Small intestine (tissue), 16 donors: ENCODE data around the gene OR8H1. TPM values are rescaled to one million over a fixed set of nuclear protein-coding genes. Genes with fewer than 3 reads are reported as not detected.

Source experiments
- DNase-seq, 2 donors: peaks; one replicate each; pipeline versions ENCODE4 v3.0.0 to v3.0.0-alpha.2; 2013
- FAIRE-seq: peaks from 2 replicates; lab custom pipeline; 2012; peaks lifted over from hg19 to GRCh38; lab: Jason Lieb, UNC
- H3K27ac ChIP-seq, 3 donors: one replicate each; pipeline ENCODE4 v1.5.1; 2013; ENCODE audit warnings: low read length in 2 of 3, mild to moderate bottlenecking in 2 of 3, control low read depth in 1 of 3, inconsistent platforms in 1 of 3, low read depth in 1 of 3, moderate library complexity in 1 of 3
- H3K27me3 ChIP-seq, 3 donors: one replicate each; pipeline ENCODE4 v1.6.1; 2013; ENCODE audit warnings: low read length in 3 of 3, inconsistent platforms in 1 of 3; ENCODE audit not compliant: control insufficient read depth in 3 of 3, insufficient read depth in 3 of 3
- H3K36me3 ChIP-seq, 3 donors: one replicate each; pipeline ENCODE4 v1.6.1; 2013; ENCODE audit warnings: low read length in 3 of 3, inconsistent platforms in 1 of 3, low read depth in 1 of 3, mild to moderate bottlenecking in 1 of 3, moderate library complexity in 1 of 3; ENCODE audit not compliant: control insufficient read depth in 3 of 3, insufficient read depth in 2 of 3
- H3K4me1 ChIP-seq, 3 donors: one replicate each; pipeline ENCODE4 v1.6.1; 2013; ENCODE audit warnings: low read length in 2 of 3, inconsistent platforms in 1 of 3, low read depth in 1 of 3, mild to moderate bottlenecking in 1 of 3, moderate library complexity in 1 of 3; ENCODE audit not compliant: control insufficient read depth in 3 of 3, insufficient read depth in 2 of 3
- H3K4me3 ChIP-seq, 3 donors: one replicate each; pipeline ENCODE4 v1.5.1; 2013; ENCODE audit warnings: low read length in 3 of 3, control low read depth in 1 of 3, inconsistent platforms in 1 of 3, low read depth in 1 of 3, mild to moderate bottlenecking in 1 of 3, moderate library complexity in 1 of 3
- H3K9me3 ChIP-seq, 2 donors: one replicate each; pipeline ENCODE4 v1.6.1; 2013; ENCODE audit warnings: low read depth in 1 of 2, low read length in 1 of 2; ENCODE audit not compliant: control insufficient read depth in 2 of 2, insufficient read depth in 1 of 2
- WGBS, 3 donors: extraction: QIAGEN DNeasy Blood & Tissue Kit; methylation state at CpG; one replicate each; pipeline ENCODE4 v1.1.7; 2013; 5-methylcytosine and 5-hydroxymethylcytosine counted together
- long read RNA-seq, 10 donors: transcript quantifications; one replicate each; lab custom pipeline, GENCODE V29; 2026
- polyA plus RNA-seq, 4 donors: library from polyadenylated mRNA; stranded (reverse) in 3 of 4; unstranded in 1 of 4; fragments of 200-250 nt in 3 of 4; fragments of 120-200 nt in 1 of 4; gene quantifications; one replicate each; pipeline versions ENCODE4 v1.2.1 to v1.2.3, GENCODE V29; 2013
- donor health status: healthy with polysubstance abuse.
- donor health status: control.
- donor health status: control.
- donor health status: Bipolar disorder and iron deficiency.
- donor health status: healthy.

The OR8H1 gene, protein sequence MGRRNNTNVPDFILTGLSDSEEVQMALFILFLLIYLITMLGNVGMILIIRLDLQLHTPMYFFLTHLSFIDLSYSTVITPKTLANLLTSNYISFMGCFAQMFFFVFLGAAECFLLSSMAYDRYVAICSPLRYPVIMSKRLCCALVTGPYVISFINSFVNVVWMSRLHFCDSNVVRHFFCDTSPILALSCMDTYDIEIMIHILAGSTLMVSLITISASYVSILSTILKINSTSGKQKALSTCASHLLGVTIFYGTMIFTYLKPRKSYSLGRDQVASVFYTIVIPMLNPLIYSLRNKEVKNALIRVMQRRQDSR
- polyA plus RNA-seq, result not detected
- long read RNA-seq, donor 1, result 0 reads
- long read RNA-seq, donor 2, result 0 reads
- long read RNA-seq, donor 3, result 0 reads
- long read RNA-seq, donor 4, result 0 reads
- long read RNA-seq, donor 5, result 0 reads
- long read RNA-seq, donor 6, result 0 reads
- long read RNA-seq, donor 7, result 0 reads
- long read RNA-seq, donor 8, result 0 reads
- long read RNA-seq, donor 9, result 0 reads
- long read RNA-seq, donor 10, result 0 reads

DNA sequence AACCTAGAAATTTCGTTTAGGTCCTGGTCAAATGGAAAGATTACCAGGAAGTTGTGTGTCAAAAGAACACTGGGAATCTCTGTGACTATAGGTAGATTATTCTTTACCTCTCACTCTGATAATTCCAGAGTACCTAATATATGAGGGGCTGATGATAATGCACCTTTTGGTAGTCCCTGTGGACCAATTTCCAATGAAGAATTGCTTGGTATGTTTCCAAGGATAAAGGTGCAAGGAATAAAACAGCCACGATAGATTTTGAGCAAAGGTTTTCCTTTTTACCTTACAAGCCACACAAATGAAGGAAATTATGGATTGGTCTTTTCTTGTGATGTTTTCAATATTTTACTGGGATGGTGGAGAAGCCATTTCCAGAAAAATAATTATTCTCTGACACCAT is at the start of gene OR8H1:
Gene OR8H1 (minus strand): TSS at position 101 of the 400 bp plus-strand sequence. CDS start 1,192 bp downstream, outside the sequence.
- DNase-seq (no peak), FAIRE-seq (no peak)
- WGBS, 3 donors, result 37 to 57% (median 48%) methylated on average over 2 of the region's 2 CpGs
- H3K4me1 ChIP-seq, result no peaks in the 10 kb centered on the region
- H3K4me3 ChIP-seq, result no peak within 1 kb of the TSS
- H3K36me3 ChIP-seq, result no peaks in the 10 kb centered on the region
- no peaks in the 10 kb centered on the region for H3K27me3 ChIP-seq
- H3K9me3 ChIP-seq, result no peaks in the 10 kb centered on the region
- H3K27ac ChIP-seq, result no peak within 1 kb of the TSS

DNA sequence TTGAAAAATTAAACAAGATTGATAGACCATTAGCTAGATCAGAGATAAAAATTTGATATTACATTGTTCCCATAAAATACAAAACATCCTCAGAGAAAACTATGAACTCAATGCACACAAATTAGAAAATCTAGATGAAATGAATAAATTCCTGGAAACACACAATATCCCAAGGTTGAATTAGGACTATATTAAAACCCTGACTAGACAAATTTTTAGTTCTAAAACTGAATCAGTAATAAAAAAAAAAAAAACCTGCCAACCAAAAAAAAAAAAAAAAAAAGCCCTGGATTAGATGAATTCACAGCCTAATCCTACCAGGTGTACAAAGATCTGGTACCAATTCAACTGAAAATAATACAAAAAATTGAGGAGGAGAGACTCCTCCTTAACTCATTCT is 48.2 kb upstream of the OR8H1 start:
- Histone ChIP-seq H3K4me3 (no peak overlapping the region), H3K27me3 (no peaks in the 10 kb centered on the region), H3K9me3 (no peaks in the 10 kb centered on the region), H3K4me1 (no peaks in the 10 kb centered on the region), H3K27ac (no peak overlapping the region), H3K36me3 (no peaks in the 10 kb centered on the region)
- DNase-seq (no peak), FAIRE-seq (no peak)

DNA sequence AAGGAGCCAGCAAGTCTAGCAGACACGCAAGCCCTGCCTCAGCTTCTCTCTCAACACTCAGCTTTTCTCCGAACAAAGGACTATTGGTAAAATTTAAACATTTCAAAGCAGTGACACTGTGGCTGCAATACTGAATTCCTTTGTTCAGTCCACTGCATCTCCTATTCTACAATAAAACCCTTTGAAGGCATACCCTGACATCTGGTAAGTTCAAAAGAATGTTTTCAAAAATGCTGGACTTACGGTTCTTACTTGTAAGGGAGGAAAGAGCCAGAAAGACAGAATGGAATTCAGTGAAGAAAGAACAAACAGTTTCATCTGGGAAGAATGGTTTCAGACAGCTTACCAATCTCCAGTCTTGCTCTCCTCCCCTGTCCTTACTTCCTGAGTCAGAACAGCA is 41.1 kb upstream of the OR8H1 start:
- H3K36me3 ChIP-seq, result no peaks in the 10 kb centered on the region
- FAIRE-seq (no peak), DNase-seq (no peak)
- H3K27me3 ChIP-seq, result no peaks in the 10 kb centered on the region
- no peaks in the 10 kb centered on the region for H3K4me1 ChIP-seq
- WGBS, 3 donors, result 74 to 86% (median 85%) methylated on average over 3 of the region's 3 CpGs
- H3K9me3 ChIP-seq, result peaks cover 0 to 2% of the 10 kb centered on the region in 2 donors
- no peak overlapping the region for H3K27ac ChIP-seq
- no peak overlapping the region for H3K4me3 ChIP-seq

DNA sequence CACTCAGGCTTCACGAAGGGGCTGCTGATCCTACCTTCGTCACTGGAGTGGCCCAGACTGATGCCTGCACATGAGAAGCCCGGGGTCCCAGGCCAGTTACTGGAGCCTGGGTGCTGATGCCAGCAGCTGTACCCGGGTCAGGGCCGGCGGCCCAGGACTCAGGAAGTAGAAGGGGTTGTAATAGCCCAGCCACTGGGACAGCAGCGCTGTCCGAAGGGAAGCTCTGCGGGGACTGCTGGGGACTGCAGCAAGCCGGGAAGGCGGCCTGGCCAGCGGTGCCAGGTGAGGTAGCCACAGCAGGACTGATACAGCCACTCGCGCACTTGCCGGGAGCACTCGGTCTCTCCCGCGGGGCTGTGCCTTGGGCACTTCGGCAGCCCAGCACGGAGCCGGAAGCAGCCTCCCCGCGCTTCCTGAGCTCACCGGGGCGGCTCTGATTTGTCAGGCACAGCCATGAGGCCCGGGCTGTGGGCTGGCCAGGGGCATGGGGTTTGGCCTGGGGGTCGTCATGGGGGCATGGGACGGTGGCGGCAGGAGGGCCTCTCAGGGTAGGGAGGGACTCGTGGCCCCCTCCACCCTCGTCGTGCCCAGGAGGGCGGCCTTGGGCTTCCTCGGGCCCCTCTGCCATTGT is 39.9 kb upstream of the OR8H1 start:
- DNase-seq (no peak), FAIRE-seq (no peak)
- WGBS, 3 donors, result 88 to 92% (median 90%) methylated on average over 33 to 34 of the region's 34 CpGs
- H3K27ac ChIP-seq, result no peak overlapping the region
- H3K36me3 ChIP-seq, result no peaks in the 10 kb centered on the region
- H3K4me1 ChIP-seq, result no peaks in the 10 kb centered on the region
- H3K27me3 ChIP-seq, result no peaks in the 10 kb centered on the region
- H3K9me3 ChIP-seq, result peaks cover 0 to 2% of the 10 kb centered on the region in 2 donors
- H3K4me3 ChIP-seq, result no peak overlapping the region

DNA sequence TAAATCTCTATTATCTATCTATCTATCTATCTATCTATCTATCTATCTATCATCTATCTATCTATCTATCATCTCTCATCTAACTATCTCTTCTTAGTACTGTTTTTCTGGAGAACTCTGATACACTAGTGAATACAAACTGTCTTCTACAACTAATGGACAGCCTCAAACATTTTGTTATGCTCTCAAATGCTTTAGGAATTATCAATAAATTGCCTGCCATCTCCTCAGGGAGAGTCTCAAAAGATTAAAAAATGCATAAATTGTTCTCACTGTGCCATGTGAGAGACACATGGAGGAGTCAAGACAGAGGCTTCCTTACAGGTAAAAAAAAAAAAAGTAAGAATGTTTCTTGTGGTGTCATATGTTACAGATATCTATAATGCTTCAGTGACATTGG is 22.8 kb upstream of the OR8H1 start, which contains the start of gene OR8K3:
Gene OR8K3 (plus strand): TSS at position 301 of the 400 bp plus-strand sequence. CDS start 3,163 bp downstream, outside the sequence.
- Histone ChIP-seq H3K9me3 (peaks cover 0 to 2% of the 10 kb centered on the region in 2 donors), H3K27me3 (no peaks in the 10 kb centered on the region), H3K27ac (no peak within 1 kb of the TSS), H3K36me3 (no peaks in the 10 kb centered on the region), H3K4me1 (no peaks in the 10 kb centered on the region), H3K4me3 (no peak within 1 kb of the TSS)
- DNase-seq (no peak), FAIRE-seq (no peak)

DNA sequence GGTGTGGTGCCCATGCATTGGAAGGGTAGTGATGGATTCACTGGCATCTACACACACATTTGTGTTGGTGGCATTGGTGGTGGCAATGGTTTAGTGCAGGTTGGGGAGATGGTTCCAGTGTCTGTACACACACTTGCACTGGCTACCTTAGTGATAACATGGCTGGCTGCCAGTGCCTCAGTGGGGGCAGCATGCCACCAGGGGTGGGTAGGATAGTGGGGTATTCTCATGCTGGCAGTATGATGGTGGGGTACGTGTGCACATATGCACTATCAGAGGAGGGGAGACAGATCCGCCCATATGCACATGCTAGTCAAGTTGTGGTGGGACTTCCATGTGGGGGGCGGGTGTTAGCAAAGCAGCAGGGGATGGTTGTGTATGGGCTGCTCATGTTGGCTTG is 15.8 kb upstream of the OR8H1 start:
- Histone ChIP-seq H3K4me3 (no peak overlapping the region), H3K9me3 (peaks cover 0 to 15% of the 10 kb centered on the region in 2 donors), H3K36me3 (no peaks in the 10 kb centered on the region), H3K27ac (no peak overlapping the region), H3K27me3 (no peaks in the 10 kb centered on the region), H3K4me1 (no peaks in the 10 kb centered on the region)
- DNase-seq, result no peak
- 88 to 92% (median 89%) methylated on average over 3 of the region's 3 CpGs for WGBS, 3 donors
- FAIRE-seq, result no peak

DNA sequence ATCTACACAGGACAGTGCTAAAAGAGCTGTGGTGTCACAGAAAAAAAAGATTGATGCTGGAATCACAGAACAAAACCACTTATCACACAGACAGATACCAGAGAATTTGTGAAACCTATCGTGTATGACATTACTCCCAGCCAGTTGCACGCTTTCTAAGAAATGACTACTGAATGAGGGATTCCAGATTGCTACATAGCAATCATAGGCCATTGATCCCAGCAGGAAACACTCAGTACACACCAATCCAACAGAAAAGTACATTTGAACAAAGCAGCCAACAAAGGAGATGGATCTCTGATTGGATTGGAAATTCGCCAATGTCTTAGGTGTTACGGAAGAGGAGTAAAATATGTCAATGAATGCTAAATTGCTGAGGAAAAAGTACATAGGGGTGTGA is 4.8 kb upstream of the OR8H1 start:
- Histone ChIP-seq H3K9me3 (no peaks in the 10 kb centered on the region), H3K4me3 (no peak overlapping the region), H3K36me3 (no peaks in the 10 kb centered on the region), H3K4me1 (no peaks in the 10 kb centered on the region), H3K27me3 (no peaks in the 10 kb centered on the region), H3K27ac (no peak overlapping the region)
- no peak for FAIRE-seq
- no peak for DNase-seq
- 88 to 89% (median 88%) methylated on average over 4 of the region's 4 CpGs for WGBS, 3 donors

DNA sequence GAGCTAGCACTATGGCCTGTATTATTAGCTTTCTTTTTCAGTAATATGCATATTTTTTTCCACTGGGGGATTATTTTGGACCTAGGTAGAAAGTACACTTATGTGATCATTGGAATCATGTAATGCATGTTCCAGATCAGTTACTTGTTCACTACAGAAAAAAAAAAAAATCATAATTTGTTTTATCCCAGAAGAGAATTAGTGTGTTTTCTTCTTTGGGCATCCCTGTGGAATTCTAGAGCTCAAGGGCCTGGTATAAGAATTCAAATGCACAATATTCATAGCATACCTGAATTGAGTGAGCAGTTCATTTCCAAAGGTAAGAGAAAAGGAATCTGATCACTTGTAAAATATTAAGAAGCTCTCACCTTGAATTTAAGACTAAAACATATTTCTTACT is 18.2 kb downstream of the OR8H1 start, which contains the start of gene OR5T1:
Gene OR5T1 (plus strand): TSS at position 301 of the 400 bp plus-strand sequence. CDS start 1,485 bp downstream, outside the sequence.
- Histone ChIP-seq H3K4me1 (no peaks in the 10 kb centered on the region), H3K27me3 (no peaks in the 10 kb centered on the region), H3K9me3 (peaks cover 0 to 2% of the 10 kb centered on the region in 2 donors), H3K36me3 (no peaks in the 10 kb centered on the region), H3K4me3 (no peak within 1 kb of the TSS), H3K27ac (no peak within 1 kb of the TSS)
- DNase-seq, result no peak
- FAIRE-seq, result no peak
